ENCODE data around the gene PARD3. TPM values are rescaled to one million over a fixed set of nuclear protein-coding genes. Genes with fewer than 3 reads are reported as not detected.

Gene PARD3
- total RNA-seq, 4 donors from 2014 or later: 115 to 226 (median 141) TPM

DNA sequence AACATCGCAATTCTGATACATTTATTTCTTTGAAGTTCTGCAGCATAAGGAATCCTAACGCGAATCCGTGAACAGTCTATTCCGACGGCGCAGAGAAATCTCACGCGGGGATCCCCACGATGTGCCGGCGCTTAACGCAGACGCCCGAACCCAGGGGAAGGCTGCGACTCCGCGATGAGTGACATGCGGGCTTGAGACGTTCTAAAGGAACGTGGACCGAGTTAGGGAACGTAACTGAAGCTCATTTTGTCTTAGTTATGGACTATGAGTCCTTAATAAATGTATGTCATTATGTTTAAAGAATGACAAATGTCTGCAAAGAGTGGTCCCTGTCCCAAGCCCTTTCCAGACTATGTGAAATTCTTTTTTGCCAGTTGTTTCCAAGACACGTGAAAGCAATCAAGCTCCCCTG is 995 bp upstream of the PARD3 start:
- peak overlapping the region; percentile 91 for H3K4me3 ChIP-seq
- under 1% methylated on average over 24 of the region's 24 CpGs for WGBS
- no peaks in the 10 kb centered on the region for H3K27me3 ChIP-seq
- H3K27ac ChIP-seq: peak overlapping the region; percentile 93
- no peaks in the 10 kb centered on the region for H3K9me3 ChIP-seq
- TF ChIP-seq EP300 (IDR thresholded peaks at IDR 0.05): no peak
- TF ChIP-seq POLR2AphosphoS5 (IDR thresholded peaks at IDR 0.05): no peak
- TF ChIP-seq, protein P1, sequence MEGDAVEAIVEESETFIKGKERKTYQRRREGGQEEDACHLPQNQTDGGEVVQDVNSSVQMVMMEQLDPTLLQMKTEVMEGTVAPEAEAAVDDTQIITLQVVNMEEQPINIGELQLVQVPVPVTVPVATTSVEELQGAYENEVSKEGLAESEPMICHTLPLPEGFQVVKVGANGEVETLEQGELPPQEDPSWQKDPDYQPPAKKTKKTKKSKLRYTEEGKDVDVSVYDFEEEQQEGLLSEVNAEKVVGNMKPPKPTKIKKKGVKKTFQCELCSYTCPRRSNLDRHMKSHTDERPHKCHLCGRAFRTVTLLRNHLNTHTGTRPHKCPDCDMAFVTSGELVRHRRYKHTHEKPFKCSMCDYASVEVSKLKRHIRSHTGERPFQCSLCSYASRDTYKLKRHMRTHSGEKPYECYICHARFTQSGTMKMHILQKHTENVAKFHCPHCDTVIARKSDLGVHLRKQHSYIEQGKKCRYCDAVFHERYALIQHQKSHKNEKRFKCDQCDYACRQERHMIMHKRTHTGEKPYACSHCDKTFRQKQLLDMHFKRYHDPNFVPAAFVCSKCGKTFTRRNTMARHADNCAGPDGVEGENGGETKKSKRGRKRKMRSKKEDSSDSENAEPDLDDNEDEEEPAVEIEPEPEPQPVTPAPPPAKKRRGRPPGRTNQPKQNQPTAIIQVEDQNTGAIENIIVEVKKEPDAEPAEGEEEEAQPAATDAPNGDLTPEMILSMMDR (IDR thresholded peaks at IDR 0.05): no peak
- no peak for TF ChIP-seq POLR2A (IDR thresholded peaks at IDR 0.05)
- no peaks in the 10 kb centered on the region for H3K36me3 ChIP-seq
- peaks cover 41% of the 10 kb centered on the region for H3K4me1 ChIP-seq
- DNase-seq (ENCODE audit: low spot score in 2 of 2): peak in 1 of 2 donors; percentile 65

DNA sequence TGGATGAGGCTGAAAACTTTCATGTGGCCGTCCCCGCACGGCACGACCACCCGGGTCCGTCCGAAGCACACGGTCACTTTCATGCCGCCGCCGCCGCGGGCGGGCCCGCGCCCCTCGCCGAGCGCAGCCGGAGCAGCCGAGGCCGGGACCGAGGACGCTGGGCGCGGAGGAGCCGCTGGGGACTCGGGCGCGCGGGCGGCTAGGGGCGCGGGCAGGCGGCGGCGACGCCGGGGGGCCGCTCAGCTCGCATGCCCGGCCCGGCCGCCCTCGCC is 247 bp downstream of the PARD3 start:
- no CpG with 5 or more reads among the region's 45 CpGs for WGBS
- no peaks in the 10 kb centered on the region for H3K9me3 ChIP-seq
- no peaks in the 10 kb centered on the region for H3K36me3 ChIP-seq
- TF ChIP-seq EP300 (IDR thresholded peaks at IDR 0.05) (no peak), POLR2AphosphoS5 (IDR thresholded peaks at IDR 0.05) (no peak), POLR2A (IDR thresholded peaks at IDR 0.05) (no peak)
- TF ChIP-seq, protein P1 (IDR thresholded peaks at IDR 0.05): no peak
- no peaks in the 10 kb centered on the region for H3K27me3 ChIP-seq
- H3K27ac ChIP-seq: peak overlapping the region; percentile 93
- no peak for DNase-seq (ENCODE audit: low spot score in 2 of 2)
- H3K4me3 ChIP-seq: peak overlapping the region; percentile 91
- peaks cover 44% of the 10 kb centered on the region for H3K4me1 ChIP-seq

DNA sequence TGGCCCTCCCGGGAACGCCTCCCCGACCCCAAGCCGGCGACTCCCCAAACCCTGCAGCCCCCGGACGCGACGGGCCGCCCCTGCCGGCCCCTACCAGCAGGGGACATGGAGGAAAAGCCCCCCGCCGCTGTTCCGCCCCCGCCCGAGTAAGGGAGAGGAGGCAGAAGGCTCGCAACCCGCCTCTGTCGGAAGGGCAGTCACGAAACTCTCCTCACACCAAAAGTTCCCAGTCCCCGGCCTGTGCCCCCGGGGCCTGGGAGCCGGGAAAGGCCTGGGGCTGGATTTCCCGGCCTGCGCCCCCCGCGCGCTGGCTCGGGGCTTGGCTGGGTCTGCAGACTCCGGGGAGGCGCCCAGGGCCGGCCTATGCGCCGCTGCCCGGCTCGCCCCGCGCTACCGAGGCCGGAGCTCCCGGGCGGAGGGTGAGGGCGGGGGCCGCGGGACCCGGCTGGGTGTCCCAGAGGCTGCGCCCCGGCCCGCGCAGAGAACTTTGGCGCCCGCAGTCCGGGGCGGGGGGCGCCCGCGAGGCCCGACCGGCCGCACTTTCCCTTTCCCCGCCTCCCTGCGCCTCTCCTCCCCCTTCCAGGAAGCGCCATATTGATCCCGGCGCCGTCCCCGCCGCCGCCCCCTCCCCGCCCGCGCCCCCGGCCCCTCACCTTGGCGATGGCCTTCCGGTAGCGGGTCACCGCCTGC is 728 bp downstream of the PARD3 start:
- Histone ChIP-seq H3K27me3 (no peaks in the 10 kb centered on the region), H3K36me3 (no peaks in the 10 kb centered on the region), H3K4me1 (peaks cover 49% of the 10 kb centered on the region), H3K4me3 (peak overlapping the region; percentile 91), H3K9me3 (no peaks in the 10 kb centered on the region), H3K27ac (peak overlapping the region; percentile 93)
- WGBS: 0% methylated on average over 13 of the region's 77 CpGs
- TF ChIP-seq POLR2A (IDR thresholded peaks at IDR 0.05): no peak
- TF ChIP-seq POLR2AphosphoS5 (IDR thresholded peaks at IDR 0.05): no peak
- TF ChIP-seq EP300 (IDR thresholded peaks at IDR 0.05): no peak
- peak in 1 of 2 donors; percentile 81 for DNase-seq (ENCODE audit: low spot score in 2 of 2)

DNA sequence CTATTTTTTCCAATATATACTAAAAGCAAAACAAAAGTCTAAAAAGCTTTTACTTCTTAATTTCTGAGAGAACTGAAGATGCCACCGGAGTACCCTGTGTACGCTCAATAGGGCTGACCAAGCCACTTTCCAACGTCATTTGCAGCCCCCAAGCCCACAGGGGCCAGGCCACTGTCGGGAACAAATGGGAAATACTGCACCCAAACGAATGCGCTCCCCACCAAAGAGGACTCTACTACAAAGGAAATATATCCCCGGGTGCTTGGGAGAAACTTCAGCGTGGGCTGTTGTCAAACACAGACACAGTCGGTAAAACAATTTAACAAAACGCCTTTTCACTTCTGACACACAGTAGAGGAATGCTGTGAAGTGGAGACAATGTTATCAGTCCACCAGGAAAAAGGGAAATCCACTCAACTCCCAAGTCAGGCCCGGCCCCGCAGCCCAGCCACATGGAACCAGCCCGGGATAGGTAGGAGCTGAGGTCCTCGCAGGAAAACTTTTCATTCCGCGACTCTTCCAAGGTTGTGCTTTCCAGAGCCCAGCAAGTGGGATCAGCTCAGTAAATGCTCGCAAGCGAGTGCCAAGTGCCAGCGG is 1.4 kb downstream of the PARD3 start:
- Histone ChIP-seq H3K9me3 (no peaks in the 10 kb centered on the region), H3K36me3 (no peaks in the 10 kb centered on the region), H3K4me1 (peaks cover 55% of the 10 kb centered on the region), H3K27ac (peak overlapping the region; percentile 93), H3K27me3 (no peaks in the 10 kb centered on the region), H3K4me3 (peak overlapping the region; percentile 91)
- WGBS: 13% methylated on average over 15 of the region's 19 CpGs
- DNase-seq (ENCODE audit: low spot score in 2 of 2): peak in 1 of 2 donors; percentile 80
- TF ChIP-seq EP300 (IDR thresholded peaks at IDR 0.05): no peak
- TF ChIP-seq, protein P1 (IDR thresholded peaks at IDR 0.05): no peak
- TF ChIP-seq POLR2A (IDR thresholded peaks at IDR 0.05): no peak
- TF ChIP-seq POLR2AphosphoS5 (IDR thresholded peaks at IDR 0.05): no peak

DNA sequence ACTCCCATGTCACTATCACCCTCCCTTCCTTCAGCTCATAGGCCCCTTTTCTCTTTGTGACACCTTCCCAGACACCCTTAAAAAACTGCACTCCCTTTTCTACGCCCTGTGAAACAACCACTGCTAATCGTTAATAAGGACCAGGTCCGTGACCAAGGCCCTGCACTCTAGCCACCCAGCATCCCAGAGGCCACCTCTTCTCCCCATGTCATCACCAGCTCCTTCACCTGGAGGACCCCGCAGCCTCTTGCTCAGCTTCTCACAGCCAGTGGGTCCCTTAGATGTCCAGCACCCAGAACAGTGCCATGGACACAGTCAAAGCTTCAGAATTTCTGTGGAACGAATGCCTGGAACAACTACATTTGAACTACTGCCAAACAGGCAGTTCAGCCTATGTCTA is 2.3 kb downstream of the PARD3 start:
- Histone ChIP-seq H3K9me3 (no peaks in the 10 kb centered on the region), H3K36me3 (no peaks in the 10 kb centered on the region), H3K4me1 (peaks cover 56% of the 10 kb centered on the region), H3K27ac (no peak overlapping the region), H3K27me3 (no peaks in the 10 kb centered on the region), H3K4me3 (peak overlapping the region; percentile 91)
- TF ChIP-seq POLR2A (IDR thresholded peaks at IDR 0.05) (no peak), POLR2AphosphoS5 (IDR thresholded peaks at IDR 0.05) (no peak), EP300 (IDR thresholded peaks at IDR 0.05) (no peak)
- TF ChIP-seq, protein P1 (IDR thresholded peaks at IDR 0.05): no peak
- WGBS: 59% methylated on average over 5 of the region's 5 CpGs
- DNase-seq (ENCODE audit: low spot score in 2 of 2): peak in 1 of 2 donors; percentile 60
